Measurements from ENCODE around the gene RBM23.

RBM23 gene

GRCh38 chr14:22885975-22886374 is 33.0 kb downstream of the RBM23 start:
- FAIRE-seq = no peak

GRCh38 chr14:22884738-22885523 is 34.0 kb downstream of the RBM23 start:
- no peak for FAIRE-seq

DNA sequence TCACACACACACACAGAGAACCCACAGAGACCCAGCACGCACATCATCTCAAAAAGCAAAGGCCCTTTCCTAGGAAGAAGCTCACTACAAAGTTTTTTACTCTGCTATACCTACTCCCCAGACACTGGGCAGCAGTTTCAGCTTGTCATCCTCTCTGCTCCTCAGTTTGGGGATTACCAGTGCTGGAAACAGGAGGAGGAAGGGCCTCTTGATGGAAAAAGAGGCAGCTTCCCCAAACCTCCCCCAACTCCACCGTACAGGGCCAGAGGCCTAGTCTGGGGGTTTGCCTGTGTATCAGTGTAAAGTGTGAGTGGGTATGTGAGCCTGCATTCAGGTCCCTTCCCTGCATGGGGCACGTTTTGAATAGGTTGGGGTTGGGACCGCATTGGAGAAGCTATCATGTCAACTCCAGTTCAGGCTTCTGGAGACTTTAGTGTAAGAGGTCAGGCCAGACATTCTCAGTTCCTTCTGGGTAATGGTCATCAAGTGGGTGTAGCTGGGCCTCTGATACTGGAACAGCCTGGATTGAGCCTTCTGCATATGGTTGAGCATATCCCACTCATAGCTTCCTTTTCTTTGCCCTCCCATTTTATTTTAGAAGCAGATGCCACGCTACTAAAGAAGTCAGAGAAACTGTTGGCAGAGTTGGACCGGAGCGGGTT is 34.7 kb downstream of the RBM23 start:
- no peak for FAIRE-seq

- no peak for FAIRE-seq
Measured at GRCh38 chr14:22883173-22883976, 35.6 kb downstream of the RBM23 start, which contains the start of gene REM2. REM2 (plus strand) TSS chr14:22883222; CDS start chr14:22883288, 66 bp downstream.

GRCh38 chr14:22882529-22883172 is 36.3 kb downstream of the RBM23 start:
- no peak for FAIRE-seq

- no peak for FAIRE-seq
Measured at GRCh38 chr14:22882064-22882463, 36.9 kb downstream of the RBM23 start.

DNA sequence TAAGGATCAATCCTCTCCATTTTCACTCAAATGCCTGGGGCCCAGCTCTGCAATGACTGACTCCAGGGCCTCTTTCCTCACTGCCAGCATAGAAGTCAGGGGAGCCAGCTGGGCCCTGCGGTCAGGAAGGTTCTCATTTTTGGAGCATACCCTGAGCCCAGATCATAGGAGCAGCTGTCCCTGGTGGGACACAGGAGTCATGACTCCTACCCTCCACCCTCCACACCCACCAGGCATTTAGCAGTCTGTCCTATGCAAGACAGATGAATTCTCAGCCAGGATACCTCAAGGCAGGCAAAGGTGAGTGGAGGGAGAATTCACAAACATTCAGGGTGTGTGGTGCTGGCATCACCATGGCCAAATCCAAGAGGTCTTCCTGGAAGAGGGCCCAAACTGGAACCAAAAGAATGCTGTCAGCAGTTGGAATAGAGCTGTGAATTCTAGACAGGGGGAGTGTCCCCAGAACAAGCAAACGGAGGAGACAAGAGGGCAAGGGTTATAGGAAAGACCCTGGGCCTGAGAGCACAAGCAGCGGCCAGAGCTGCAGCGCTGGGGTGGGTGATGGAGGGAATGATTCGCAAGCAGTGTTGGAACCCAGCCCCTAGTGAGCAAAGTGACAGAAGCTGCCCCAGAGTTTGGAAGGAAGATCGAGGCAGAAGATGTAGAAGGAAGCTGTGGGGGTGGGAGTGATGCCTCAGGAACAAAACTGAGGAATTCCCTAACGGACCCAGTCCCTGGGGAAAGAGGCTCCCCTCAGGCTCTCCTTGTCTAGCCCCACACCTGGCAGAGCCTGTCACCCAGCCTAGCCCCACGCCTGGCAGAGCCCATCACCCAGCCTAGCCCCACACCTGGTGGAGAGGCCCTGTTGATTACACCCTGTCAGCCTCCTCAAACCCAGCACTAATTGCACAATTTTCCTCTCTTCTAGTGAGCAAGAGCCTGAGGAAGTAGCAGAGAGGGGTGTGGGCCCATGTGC is 40.4 kb downstream of the RBM23 start:
- FAIRE-seq = no peak

GRCh38 chr14:22877000-22877501 is 41.9 kb downstream of the RBM23 start:
- FAIRE-seq = no peak

GRCh38 chr14:22875748-22876319 is 43.1 kb downstream of the RBM23 start:
- no peak for FAIRE-seq

DNA sequence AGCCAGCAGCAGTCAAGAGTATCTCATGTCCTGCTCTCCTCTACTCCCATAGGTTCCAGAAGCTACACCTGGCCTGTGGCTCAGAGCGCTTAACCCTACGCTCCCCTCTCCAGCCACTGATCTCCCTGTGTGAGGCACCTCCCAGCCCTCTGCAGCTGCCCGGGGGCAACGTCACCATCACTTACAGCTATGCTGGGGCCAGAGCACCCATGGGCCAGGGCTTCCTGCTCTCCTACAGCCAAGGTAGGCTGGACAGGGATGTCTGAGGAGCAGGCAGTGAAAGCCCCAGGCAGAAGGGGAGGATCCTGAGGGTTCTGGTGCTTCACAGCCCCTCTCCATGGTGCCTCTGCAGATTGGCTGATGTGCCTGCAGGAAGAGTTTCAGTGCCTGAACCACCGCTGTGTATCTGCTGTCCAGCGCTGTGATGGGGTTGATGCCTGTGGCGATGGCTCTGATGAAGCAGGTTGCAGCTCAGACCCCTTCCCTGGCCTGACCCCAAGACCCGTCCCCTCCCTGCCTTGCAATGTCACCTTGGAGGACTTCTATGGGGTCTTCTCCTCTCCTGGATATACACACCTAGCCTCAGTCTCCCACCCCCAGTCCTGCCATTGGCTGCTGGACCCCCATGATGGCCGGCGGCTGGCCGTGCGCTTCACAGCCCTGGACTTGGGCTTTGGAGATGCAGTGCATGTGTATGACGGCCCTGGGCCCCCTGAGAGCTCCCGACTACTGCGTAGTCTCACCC is 43.8 kb downstream of the RBM23 start:
- no peak for FAIRE-seq

DNA sequence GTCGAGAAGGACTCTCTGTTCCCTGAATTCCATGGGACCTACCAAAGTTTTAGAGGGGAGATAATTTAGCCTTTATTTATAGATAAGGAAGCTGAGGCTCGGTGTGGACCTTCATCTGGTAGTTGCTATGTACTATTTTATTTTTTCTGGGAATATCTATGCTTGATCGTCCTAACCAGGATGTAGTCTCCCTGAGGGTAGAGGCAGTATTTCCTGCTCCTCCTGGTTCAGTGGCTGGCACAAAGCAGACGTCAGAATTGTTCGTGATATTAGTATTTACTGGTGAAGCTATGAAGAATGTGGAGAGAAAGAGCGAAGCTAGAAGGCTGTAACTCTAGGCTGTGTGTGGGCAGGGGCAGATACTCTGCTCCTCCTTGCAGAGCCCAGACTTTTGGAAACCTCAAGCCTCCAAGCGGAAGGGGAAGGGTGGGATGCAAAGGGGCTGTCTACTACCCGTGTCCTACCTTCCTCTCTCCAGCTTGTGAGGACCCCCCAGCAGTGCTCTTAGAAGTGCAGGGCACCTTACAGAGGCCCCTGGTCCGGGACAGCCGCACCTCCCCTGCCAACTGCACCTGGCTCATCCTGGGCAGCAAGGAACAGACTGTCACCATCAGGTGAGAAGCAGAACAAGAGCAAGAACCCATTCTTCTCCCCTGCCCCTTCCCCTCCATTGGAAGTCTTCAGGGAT is 46.0 kb downstream of the RBM23 start:
- FAIRE-seq = no peak

DNA sequence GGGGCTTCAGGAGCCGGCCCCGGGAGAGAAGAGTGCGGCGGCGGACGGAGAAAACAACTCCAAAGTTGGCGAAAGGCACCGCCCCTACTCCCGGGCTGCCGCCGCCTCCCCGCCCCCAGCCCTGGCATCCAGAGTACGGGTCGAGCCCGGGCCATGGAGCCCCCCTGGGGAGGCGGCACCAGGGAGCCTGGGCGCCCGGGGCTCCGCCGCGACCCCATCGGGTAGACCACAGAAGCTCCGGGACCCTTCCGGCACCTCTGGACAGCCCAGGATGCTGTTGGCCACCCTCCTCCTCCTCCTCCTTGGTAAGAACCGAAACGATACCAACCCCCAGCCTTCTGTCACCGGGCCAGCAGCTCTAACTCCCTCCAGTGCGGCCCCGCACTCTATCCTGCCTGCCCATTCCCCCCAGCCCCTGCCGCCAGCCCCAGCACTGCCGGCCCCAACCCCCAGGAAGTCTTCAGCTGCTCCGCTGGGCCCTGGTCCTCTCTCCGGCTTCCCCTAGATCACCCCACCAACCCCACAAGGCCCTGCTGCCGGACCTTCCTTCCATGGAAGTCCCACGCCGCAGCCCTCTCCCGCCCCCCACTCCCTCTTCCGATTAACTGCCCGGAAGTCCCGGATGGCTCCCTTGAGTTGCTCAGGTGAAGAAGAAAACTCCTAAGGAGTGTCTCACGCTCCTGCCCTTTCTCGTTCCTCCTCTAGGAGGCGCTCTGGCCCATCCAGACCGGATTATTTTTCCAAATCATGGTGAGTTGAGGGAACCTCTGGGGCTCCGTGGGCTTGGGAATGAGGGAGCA is 46.7 kb downstream of the RBM23 start:
- no peak for FAIRE-seq

GRCh38 chr14:22871224-22872032 is 47.5 kb downstream of the RBM23 start, which contains the start of gene LRP10:
LRP10 (plus strand) TSS chr14:22871740; CDS start chr14:22872304, 564 bp downstream.
- FAIRE-seq = no peak

DNA sequence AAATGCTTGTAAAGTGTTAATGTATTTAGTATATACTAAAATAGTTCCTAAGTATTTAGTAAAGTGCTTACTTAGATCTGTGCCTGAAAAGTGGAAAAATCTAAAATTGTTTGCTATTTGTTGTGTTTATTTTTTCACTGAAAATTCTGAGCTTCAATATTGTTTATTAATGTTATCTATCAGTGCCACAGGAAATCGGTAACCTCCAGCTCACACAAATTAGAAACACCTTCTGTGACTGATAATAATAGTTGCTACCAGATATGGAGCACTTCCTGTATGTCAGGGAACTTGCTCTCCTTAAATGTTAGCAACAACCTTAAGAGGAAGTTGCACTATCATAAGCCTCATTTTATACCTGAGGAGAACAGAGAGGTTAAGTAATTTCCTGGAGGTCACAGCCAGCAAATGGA is 48.1 kb downstream of the RBM23 start:
- no peak for FAIRE-seq

GRCh38 chr14:22866874-22867273 is 52.1 kb downstream of the RBM23 start:
- no peak for FAIRE-seq

DNA sequence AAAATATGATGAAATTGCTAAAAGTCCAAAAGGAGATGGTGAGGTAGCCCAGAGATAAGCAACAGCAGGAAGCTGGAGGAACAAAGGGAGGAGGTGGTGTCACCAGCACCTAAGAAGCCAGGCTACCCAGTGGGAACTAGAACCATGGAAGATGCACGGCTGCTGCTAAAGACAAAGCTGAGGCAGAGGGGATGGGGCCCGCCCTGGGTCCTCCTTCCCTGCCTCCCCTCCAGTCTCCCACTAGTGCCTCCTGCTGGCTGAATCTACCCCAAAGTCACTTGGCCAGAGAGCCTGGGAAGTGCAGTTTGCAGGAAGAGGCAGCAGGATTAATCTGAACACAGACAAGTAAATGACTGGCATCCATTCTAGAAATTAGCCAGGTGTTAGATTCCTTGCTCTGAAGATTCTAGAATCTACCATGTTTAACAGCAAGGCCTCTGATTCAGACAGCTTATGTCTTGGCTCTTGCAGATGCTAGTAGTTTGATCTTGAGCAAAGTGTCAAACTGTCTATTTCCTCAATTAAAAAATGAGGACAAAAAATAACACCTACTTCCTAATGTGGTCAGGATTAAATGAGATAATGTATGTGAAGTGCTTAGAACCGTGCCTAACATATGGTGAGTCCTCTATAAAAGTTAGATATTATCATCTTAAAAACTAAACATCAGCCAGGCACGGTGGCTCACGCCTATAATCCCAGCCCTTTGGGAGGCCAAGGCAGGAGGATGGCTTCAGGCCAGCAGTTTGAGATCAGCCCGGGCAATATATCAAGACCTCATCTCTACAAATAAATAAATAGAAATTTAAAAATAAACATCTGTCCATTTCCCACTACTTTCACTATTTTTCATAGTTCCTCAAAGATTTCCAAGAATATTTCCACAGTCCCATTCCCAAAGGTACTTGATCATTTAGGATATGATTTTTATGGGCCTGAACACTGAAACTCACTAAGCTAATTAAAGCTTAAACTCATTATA is 53.2 kb downstream of the RBM23 start:
- no peak for FAIRE-seq

Data from colon (tissue), 2 donors.